IPS DF 6.9 (cell line): Measurements from ENCODE around the gene SPX.

Experiments
- DNase-seq: peaks from one replicate; pipeline ENCODE4 v3.0.0-alpha.2; 2013; ENCODE audit warnings: low read depth, low spot score
- H3K27ac ChIP-seq: one replicate; pipeline ENCODE4 v1.5.1; 2013; ENCODE audit warnings: low read length, control low read depth
- H3K27me3 ChIP-seq: 2 replicates; pipeline ENCODE4 v1.6.1; 2013; ENCODE audit warnings: mild to moderate bottlenecking, low read length; ENCODE audit not compliant: control insufficient read depth, insufficient read depth
- H3K36me3 ChIP-seq: 2 replicates; pipeline ENCODE4 v1.6.1; 2013; ENCODE audit warnings: low read length; ENCODE audit not compliant: control insufficient read depth, insufficient read depth
- H3K4me1 ChIP-seq: 2 replicates; pipeline ENCODE4 v1.6.1; 2013; ENCODE audit warnings: low read length; ENCODE audit not compliant: control insufficient read depth, insufficient read depth
- H3K4me3 ChIP-seq: 2 replicates; pipeline ENCODE4 v1.5.1; 2013; ENCODE audit warnings: mild to moderate bottlenecking, low read length
- H3K9me3 ChIP-seq: 2 replicates; pipeline ENCODE4 v1.6.1; 2013; ENCODE audit warnings: low read length, inconsistent platforms; ENCODE audit not compliant: control insufficient read depth, insufficient read depth
- WGBS: extraction: QIAGEN DNeasy Blood & Tissue Kit; methylation state at CpG from one replicate; pipeline ENCODE4 v1.1.7; 2013; ENCODE audit warnings: mixed read lengths, missing lambda C conversion rate; ENCODE audit not compliant: insufficient read length, insufficient coverage; 5-methylcytosine and 5-hydroxymethylcytosine counted together

SPX gene

GRCh38 chr12:21505888-21506287 is 20.2 kb upstream of the SPX start:
- Histone ChIP-seq H3K27me3 (no peaks in the 10 kb centered on the region), H3K4me3 (no peak overlapping the region), H3K4me1 (no peaks in the 10 kb centered on the region; the same call in none of the 2 replicates), H3K27ac (no peak overlapping the region), H3K9me3 (no peaks in the 10 kb centered on the region), H3K36me3 (no peaks in the 10 kb centered on the region)
- 100% methylated on average over 1 of the region's 2 CpGs for WGBS
- DNase-seq: no peak

- Histone ChIP-seq H3K27ac (no peak overlapping the region), H3K9me3 (no peaks in the 10 kb centered on the region), H3K4me3 (no peak overlapping the region), H3K36me3 (no peaks in the 10 kb centered on the region), H3K4me1 (no peaks in the 10 kb centered on the region; the same call in none of the 2 replicates), H3K27me3 (no peaks in the 10 kb centered on the region)
- no CpG with 5 or more reads among the region's 2 CpGs for WGBS
- no peak for DNase-seq
These were observed 18.2 kb upstream of the SPX start for GRCh38 chr12:21507849-21508248.

GRCh38 chr12:21509768-21510167 is 16.3 kb upstream of the SPX start:
- Histone ChIP-seq H3K27me3 (no peaks in the 10 kb centered on the region), H3K36me3 (no peaks in the 10 kb centered on the region), H3K27ac (no peak overlapping the region), H3K9me3 (no peaks in the 10 kb centered on the region), H3K4me1 (no peaks in the 10 kb centered on the region), H3K4me3 (no peak overlapping the region)
- no peak for DNase-seq
- WGBS: no CpG with 5 or more reads among the region's 2 CpGs

GRCh38 chr12:21516281-21516680 is 9.8 kb upstream of the SPX start:
- WGBS: no CpG with 5 or more reads among the region's 2 CpGs
- no peak for DNase-seq
- Histone ChIP-seq H3K9me3 (no peaks in the 10 kb centered on the region), H3K27ac (no peak overlapping the region), H3K4me3 (no peak overlapping the region), H3K36me3 (no peaks in the 10 kb centered on the region; the same call in 1 of the 2 replicates), H3K27me3 (no peaks in the 10 kb centered on the region), H3K4me1 (no peaks in the 10 kb centered on the region)

- H3K27ac ChIP-seq: no peak overlapping the region
- no peaks in the 10 kb centered on the region; the same call in 1 of the 2 replicates for H3K36me3 ChIP-seq
These were observed 7.6 kb upstream of the SPX start for GRCh38 chr12:21518451-21518850.

GRCh38 chr12:21521541-21521940 is 4.6 kb upstream of the SPX start:
- H3K27ac ChIP-seq: no peak overlapping the region
- H3K36me3 ChIP-seq: no peaks in the 10 kb centered on the region
- H3K9me3 ChIP-seq: no peaks in the 10 kb centered on the region
- H3K4me1 ChIP-seq: no peaks in the 10 kb centered on the region
- DNase-seq: no peak
- no peak overlapping the region for H3K4me3 ChIP-seq
- WGBS: no CpG with 5 or more reads among the region's 1 CpG
- no peaks in the 10 kb centered on the region for H3K27me3 ChIP-seq

More at GRCh38 chr12:21518451-21518850, 7.6 kb upstream of the SPX start:
- Histone ChIP-seq H3K27me3 (no peaks in the 10 kb centered on the region), H3K4me3 (no peak overlapping the region), H3K4me1 (no peaks in the 10 kb centered on the region), H3K9me3 (no peaks in the 10 kb centered on the region)
- no peak for DNase-seq
- WGBS: no CpG with 5 or more reads among the region's 3 CpGs

GRCh38 chr12:21523148-21523547 is 2.9 kb upstream of the SPX start:
- Histone ChIP-seq H3K36me3 (no peaks in the 10 kb centered on the region), H3K27me3 (peaks cover 5% of the 10 kb centered on the region; the same call in 1 of the 2 replicates), H3K4me1 (no peaks in the 10 kb centered on the region), H3K4me3 (no peak overlapping the region), H3K9me3 (no peaks in the 10 kb centered on the region), H3K27ac (no peak overlapping the region)
- DNase-seq: no peak

- H3K27me3 ChIP-seq: peaks cover 9% of the 10 kb centered on the region; the same call in 1 of the 2 replicates
- H3K4me1 ChIP-seq: no peaks in the 10 kb centered on the region
- H3K9me3 ChIP-seq: no peaks in the 10 kb centered on the region
- no peaks in the 10 kb centered on the region for H3K36me3 ChIP-seq
- WGBS: no CpG with 5 or more reads among the region's 12 CpGs
- H3K27ac ChIP-seq: no peak overlapping the region
- peak overlapping the region; percentile 68; the same call in 1 of the 2 replicates for H3K4me3 ChIP-seq
- no peak for DNase-seq
These were observed 737 bp downstream of the SPX start for GRCh38 chr12:21526721-21527345.

GRCh38 chr12:21527451-21528180 is 1.5 kb downstream of the SPX start:
- no peak for DNase-seq
- WGBS: no CpG with 5 or more reads among the region's 57 CpGs
- no peaks in the 10 kb centered on the region for H3K36me3 ChIP-seq
- H3K4me1 ChIP-seq: no peaks in the 10 kb centered on the region
- peak overlapping the region; percentile 68 for H3K4me3 ChIP-seq
- H3K27me3 ChIP-seq: peaks cover 9% of the 10 kb centered on the region; the same call in 1 of the 2 replicates
- no peaks in the 10 kb centered on the region for H3K9me3 ChIP-seq
- no peak overlapping the region for H3K27ac ChIP-seq

- DNase-seq: no peak
- H3K36me3 ChIP-seq: no peaks in the 10 kb centered on the region
- no CpG with 5 or more reads among the region's 5 CpGs for WGBS
- H3K9me3 ChIP-seq: no peaks in the 10 kb centered on the region
- no peak overlapping the region for H3K27ac ChIP-seq
- no peaks in the 10 kb centered on the region for H3K4me1 ChIP-seq
- H3K27me3 ChIP-seq: peaks cover 9% of the 10 kb centered on the region; the same call in 1 of the 2 replicates
- H3K4me3 ChIP-seq: no peak overlapping the region
These were observed 2.9 kb downstream of the SPX start for GRCh38 chr12:21528953-21529352.
